ENCODE results near the gene MLC1. TPM values are rescaled to one million over a fixed set of nuclear protein-coding genes. Genes with fewer than 3 reads are reported as not detected.

Gene MLC1
- total RNA-seq, 1 experiment from 2014 or later, result not detected

GRCh38 chr22:50068096-50068495, 17.1 kb downstream of the MLC1 start:
- H3K4me3 ChIP-seq (ENCODE audit: low read depth in 2 of 2, low read length in 2 of 2), result no peak overlapping the region
- no peaks in the 10 kb centered on the region for H3K27me3 ChIP-seq (ENCODE audit: control insufficient read depth, insufficient read depth, low read length)
- ATAC-seq (no peak), DNase-seq (ENCODE audit: low read depth, low spot score) (no peak)
- ChIA-PET POLR2A (interaction anchor here (0.7 kb wide), 1 partner anchor 96 kb away, joined by 15 read pairs; no protein-coding TSS in a partner anchor), CTCF (interaction anchor here (0.6 kb wide), 1 partner anchor 161 kb away, joined by 3 read pairs; no protein-coding TSS in a partner anchor)
- H3K27ac ChIP-seq (ENCODE audit: low read length), result no peak overlapping the region
- in situ Hi-C loops (cut with HindIII; ENCODE audit: low pct_unique_long_range_greater_than_20kb, low sequenced_read_pairs) (no loop called here), intact Hi-C loops (cut with micrococcal nuclease; ENCODE audit: unreplicated experiment) (no loop called here)
- no TSS peak for BruUV-seq (replicated peaks)
- H3K36me3 ChIP-seq (ENCODE audit: control insufficient read depth, insufficient read depth, low read length), result no peaks in the 10 kb centered on the region
- TF ChIP-seq SIN3A (IDR thresholded peaks at IDR 0.05; ENCODE audit: borderline replicate concordance, insufficient read depth, low read depth, low read length) (no peak), REST (IDR thresholded peaks at IDR 0.05; ENCODE audit: insufficient read depth in 1 of 2, low read depth in 2 of 2, low read length in 1 of 2) (no peak), TCF7L2 (IDR thresholded peaks at IDR 0.05; ENCODE audit: low read depth, low read length) (no peak), POLR2AphosphoS5 (IDR thresholded peaks at IDR 0.05; ENCODE audit: low read depth, low read length) (no peak)
- no peaks in the 10 kb centered on the region for H3K9me3 ChIP-seq (ENCODE audit: control insufficient read depth, insufficient read depth, low read depth, low read length)
- H3K4me1 ChIP-seq (ENCODE audit: control insufficient read depth, insufficient read depth, low read length), result no peaks in the 10 kb centered on the region

- ChIA-PET CTCF (no interaction called here), POLR2A (no interaction called here)
- BruUV-seq (replicated peaks), result no TSS peak
- Histone ChIP-seq H3K27me3 (ENCODE audit: control insufficient read depth, insufficient read depth, low read length) (no peaks in the 10 kb centered on the region), H3K9me3 (ENCODE audit: control insufficient read depth, insufficient read depth, low read depth, low read length) (no peaks in the 10 kb centered on the region), H3K4me3 (ENCODE audit: low read depth in 2 of 2, low read length in 2 of 2) (no peak overlapping the region), H3K27ac (ENCODE audit: low read length) (no peak overlapping the region), H3K36me3 (ENCODE audit: control insufficient read depth, insufficient read depth, low read length) (no peaks in the 10 kb centered on the region), H3K4me1 (ENCODE audit: control insufficient read depth, insufficient read depth, low read length) (no peaks in the 10 kb centered on the region)
- in situ Hi-C loops (cut with HindIII; ENCODE audit: low pct_unique_long_range_greater_than_20kb, low sequenced_read_pairs) (no loop called here), intact Hi-C loops (cut with micrococcal nuclease; ENCODE audit: unreplicated experiment) (no loop called here)
- no peak for ATAC-seq
- DNase-seq (ENCODE audit: low read depth, low spot score), result no peak
- TF ChIP-seq CTCF (IDR thresholded peaks at IDR 0.05) (no peak), TCF7L2 (IDR thresholded peaks at IDR 0.05; ENCODE audit: low read depth, low read length) (no peak), REST (IDR thresholded peaks at IDR 0.05; ENCODE audit: insufficient read depth in 1 of 2, low read depth in 2 of 2, low read length in 1 of 2) (no peak), POLR2AphosphoS5 (IDR thresholded peaks at IDR 0.05; ENCODE audit: low read depth, low read length) (no peak), SIN3A (IDR thresholded peaks at IDR 0.05; ENCODE audit: borderline replicate concordance, insufficient read depth, low read depth, low read length) (no peak)
These were observed 18.0 kb downstream of the MLC1 start for GRCh38 chr22:50067244-50067643.
